Trophoblast cell (in vitro differentiated cells and primary cell): ENCODE measurements around the gene RAB11FIP4.

ENCODE experiments used
- DNase-seq, 2 donors: peaks; one replicate each; pipeline ENCODE4 v3.0.0-alpha.2; 2016
- H2AFZ ChIP-seq: 2 replicates; pipeline ENCODE4 v1.6.1; 2013; ENCODE audit warnings: low read length, moderate library complexity, mild to moderate bottlenecking; ENCODE audit not compliant: insufficient read depth, poor library complexity
- H2AK5ac ChIP-seq: 2 replicates; pipeline ENCODE4 v1.6.1; 2013; ENCODE audit warnings: mild to moderate bottlenecking, low read length
- H2BK120ac ChIP-seq: 2 replicates; pipeline ENCODE4 v1.6.1; 2013; ENCODE audit warnings: low read length, mild to moderate bottlenecking, moderate library complexity; ENCODE audit not compliant: insufficient read depth, poor library complexity
- H2BK12ac ChIP-seq: 2 replicates; pipeline ENCODE4 v1.6.1; 2013; ENCODE audit warnings: mild to moderate bottlenecking, low read length, moderate library complexity
- H2BK5ac ChIP-seq: 2 replicates; pipeline ENCODE4 v1.6.1; 2013; ENCODE audit warnings: low read length, low read depth, moderate library complexity, mild to moderate bottlenecking; ENCODE audit not compliant: poor library complexity
- H3K14ac ChIP-seq: 2 replicates; pipeline ENCODE4 v1.6.1; 2013; ENCODE audit warnings: mild to moderate bottlenecking, low read length
- H3K18ac ChIP-seq: 2 replicates; pipeline ENCODE4 v1.6.1; 2013; ENCODE audit warnings: mild to moderate bottlenecking, low read length
- H3K23ac ChIP-seq: 2 replicates; pipeline ENCODE4 v1.6.1; 2013; ENCODE audit warnings: low read length
- H3K27ac ChIP-seq: 2 replicates; pipeline ENCODE4 v1.5.1; 2013; ENCODE audit warnings: low read depth, mild to moderate bottlenecking, inconsistent platforms, low read length, moderate library complexity
- H3K27me3 ChIP-seq: 2 replicates; pipeline ENCODE4 v1.6.1; 2013; ENCODE audit warnings: inconsistent platforms, mild to moderate bottlenecking, low read length, moderate library complexity; ENCODE audit not compliant: insufficient read depth
- H3K36me3 ChIP-seq, 2 experiments: 1 replicate in 1 of 2; 2 replicates in 1 of 2; pipeline ENCODE4 v1.6.1; 2013; ENCODE audit warnings: low read length in 2 of 2, mild to moderate bottlenecking in 2 of 2, moderate library complexity in 1 of 2; ENCODE audit not compliant: insufficient read depth in 2 of 2, control insufficient read depth in 1 of 2
- H3K4ac ChIP-seq: 2 replicates; pipeline ENCODE4 v1.6.1; 2013; ENCODE audit warnings: low read depth, mild to moderate bottlenecking, low read length, moderate library complexity
- H3K4me1 ChIP-seq, 2 experiments: 1 replicate in 1 of 2; 2 replicates in 1 of 2; pipeline ENCODE4 v1.6.1; 2013; ENCODE audit warnings: low read length in 2 of 2, mild to moderate bottlenecking in 2 of 2, moderate library complexity in 1 of 2; ENCODE audit not compliant: insufficient read depth in 2 of 2, control insufficient read depth in 1 of 2
- H3K4me2 ChIP-seq: 2 replicates; pipeline ENCODE4 v1.6.1; 2013; ENCODE audit warnings: inconsistent platforms, mild to moderate bottlenecking, low read length, moderate library complexity
- H3K4me3 ChIP-seq: 2 replicates; pipeline ENCODE4 v1.5.1; 2013; ENCODE audit warnings: mild to moderate bottlenecking, low read depth, low read length, inconsistent platforms
- H3K79me1 ChIP-seq: one replicate; pipeline ENCODE4 v1.6.1; 2013; ENCODE audit warnings: low read length
- H3K79me2 ChIP-seq: 2 replicates; pipeline ENCODE4 v1.6.1; 2013; ENCODE audit warnings: low read length, mild to moderate bottlenecking; ENCODE audit not compliant: control insufficient read depth, insufficient read depth, poor library complexity
- H3K9ac ChIP-seq: 2 replicates; pipeline ENCODE4 v1.6.1; 2013; ENCODE audit warnings: mild to moderate bottlenecking, low read length
- H3K9me3 ChIP-seq: 2 replicates; pipeline ENCODE4 v1.6.1; 2013; ENCODE audit warnings: low read depth, mild to moderate bottlenecking, control low read depth, inconsistent platforms, low read length; ENCODE audit not compliant: insufficient read depth
- H4K12ac ChIP-seq: 2 replicates; pipeline ENCODE4 v1.6.1; 2013; ENCODE audit warnings: low read depth, mild to moderate bottlenecking, low read length, moderate library complexity
- H4K8ac ChIP-seq: 2 replicates; pipeline ENCODE4 v1.6.1; 2013; ENCODE audit warnings: low read depth, mild to moderate bottlenecking, low read length, moderate library complexity
- H4K91ac ChIP-seq: one replicate; pipeline ENCODE4 v1.6.1; 2013; ENCODE audit warnings: low read depth, mild to moderate bottlenecking, low read length, moderate library complexity
- WGBS: extraction: QIAGEN DNeasy Blood & Tissue Kit; methylation state at CpG from one replicate; pipeline ENCODE4 v1.1.7; 2013; ENCODE audit warnings: missing lambda C conversion rate; ENCODE audit not compliant: insufficient read length, insufficient coverage; ENCODE audit errors: extremely low coverage; 5-methylcytosine and 5-hydroxymethylcytosine counted together

The RAB11FIP4 gene

GRCh38 chr17:31490671-31491375, 99.3 kb downstream of the RAB11FIP4 start:
- Histone ChIP-seq H4K91ac (peak overlapping the region; percentile 71), H3K79me2 (peaks cover 29% of the 10 kb centered on the region), H3K14ac (peak overlapping the region; percentile 28), H3K4me3 (no peak overlapping the region), H3K4ac (peak overlapping the region; percentile 42), H3K27me3 (no peaks in the 10 kb centered on the region), H4K8ac (no peak overlapping the region), H3K27ac (no peak overlapping the region), H3K23ac (peak overlapping the region; percentile 62), H3K18ac (peak overlapping the region; percentile 34), H2AK5ac (peak overlapping the region; percentile 55), H2BK5ac (peak overlapping the region; percentile 35), H2AFZ (no peak overlapping the region), H3K36me3 (peaks cover 0 to 3% of the 10 kb centered on the region in 2 experiments), H3K4me2 (no peak overlapping the region), H4K12ac (no peak overlapping the region), H2BK120ac (peak overlapping the region; percentile 23), H3K9me3 (no peaks in the 10 kb centered on the region), H3K79me1 (peaks cover 36% of the 10 kb centered on the region), H3K4me1 (peaks cover 34 to 48% of the 10 kb centered on the region in 2 experiments), H2BK12ac (peak overlapping the region; percentile 84), H3K9ac (no peak overlapping the region)
- DNase-seq: no peak
- no CpG with 5 or more reads among the region's 9 CpGs for WGBS

DNA sequence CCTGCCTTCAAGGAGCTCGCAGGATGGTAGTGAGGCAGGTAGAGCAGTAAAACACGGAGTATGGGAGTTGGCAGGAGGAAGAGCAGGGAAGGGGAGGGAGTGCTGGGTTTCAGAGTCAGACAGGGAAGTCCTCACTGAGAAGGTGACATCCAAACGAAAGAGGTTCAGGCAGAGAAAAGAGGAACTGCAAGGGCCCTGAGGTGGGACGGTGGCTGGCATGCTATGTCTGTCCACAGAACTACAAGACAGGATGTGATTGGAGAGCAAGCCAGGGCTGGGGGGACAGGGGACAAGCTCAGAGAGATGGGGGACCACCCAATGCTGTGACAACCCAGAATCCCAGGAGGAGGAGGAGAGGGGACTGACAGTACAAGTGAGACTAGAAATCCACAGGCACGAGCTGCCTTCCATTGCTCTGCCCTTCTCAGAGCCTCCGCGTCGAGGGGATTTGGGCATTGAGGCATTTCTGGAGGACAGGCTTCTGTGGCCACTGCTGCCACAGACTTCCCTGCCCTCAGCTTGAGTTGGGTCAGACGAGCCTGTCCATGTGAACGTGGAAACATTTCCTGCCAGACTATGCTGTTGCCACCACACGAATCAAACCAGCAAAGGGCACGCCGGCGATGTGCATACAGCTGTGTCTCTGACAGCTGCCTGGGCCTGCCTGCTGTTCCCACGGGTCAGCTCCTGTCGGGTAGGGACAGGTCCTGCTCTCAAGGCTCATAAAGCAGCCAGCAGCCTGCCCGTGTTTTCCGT, 100.1 kb downstream of the RAB11FIP4 start:
- H3K23ac ChIP-seq: peak overlapping the region; percentile 62
- WGBS: no CpG with 5 or more reads among the region's 18 CpGs

GRCh38 chr17:31492206-31492605, 100.7 kb downstream of the RAB11FIP4 start:
- no peak overlapping the region for H2AK5ac ChIP-seq
- no peak overlapping the region for H4K12ac ChIP-seq
- no peaks in the 10 kb centered on the region for H3K9me3 ChIP-seq
- H3K18ac ChIP-seq: no peak overlapping the region
- H3K79me2 ChIP-seq: peaks cover 32% of the 10 kb centered on the region
- no peak overlapping the region for H2AFZ ChIP-seq
- H4K8ac ChIP-seq: no peak overlapping the region
- H3K4me1 ChIP-seq: peaks cover 37 to 46% of the 10 kb centered on the region in 2 experiments
- H3K9ac ChIP-seq: no peak overlapping the region
- no peak overlapping the region for H2BK120ac ChIP-seq
- no peak overlapping the region for H3K23ac ChIP-seq
- peak overlapping the region; percentile 16 for H4K91ac ChIP-seq
- no peaks in the 10 kb centered on the region for H3K27me3 ChIP-seq
- WGBS: no CpG with 5 or more reads among the region's 5 CpGs
- H2BK5ac ChIP-seq: no peak overlapping the region
- H3K27ac ChIP-seq: no peak overlapping the region
- peaks cover 0 to 3% of the 10 kb centered on the region in 2 experiments for H3K36me3 ChIP-seq
- H3K79me1 ChIP-seq: peaks cover 34% of the 10 kb centered on the region
- peak overlapping the region; percentile 31 for H3K4ac ChIP-seq
- H2BK12ac ChIP-seq: no peak overlapping the region
- DNase-seq: no peak
- no peak overlapping the region for H3K4me3 ChIP-seq
- no peak overlapping the region for H3K4me2 ChIP-seq
- H3K14ac ChIP-seq: no peak overlapping the region

More for the DNA sequence above, 100.1 kb downstream of the RAB11FIP4 start:
- Histone ChIP-seq H3K79me2 (peaks cover 30% of the 10 kb centered on the region), H3K79me1 (peaks cover 34% of the 10 kb centered on the region), H2BK120ac (no peak overlapping the region), H4K12ac (no peak overlapping the region), H3K4me1 (peaks cover 35 to 48% of the 10 kb centered on the region in 2 experiments), H3K36me3 (peaks cover 0 to 3% of the 10 kb centered on the region in 2 experiments), H2BK5ac (no peak overlapping the region), H3K9ac (no peak overlapping the region), H2BK12ac (peak overlapping the region; percentile 1), H3K18ac (peak overlapping the region; percentile 18), H3K9me3 (no peaks in the 10 kb centered on the region), H3K27me3 (no peaks in the 10 kb centered on the region), H2AFZ (no peak overlapping the region), H3K4me3 (no peak overlapping the region), H4K8ac (no peak overlapping the region), H3K27ac (no peak overlapping the region), H3K14ac (peak overlapping the region; percentile 12), H3K4ac (peak overlapping the region; percentile 31), H4K91ac (no peak overlapping the region), H2AK5ac (peak overlapping the region; percentile 10), H3K4me2 (no peak overlapping the region)
- DNase-seq: peak in 1 of 2 donors; percentile 22

- no peaks in the 10 kb centered on the region for H3K27me3 ChIP-seq
- no peak overlapping the region for H2BK120ac ChIP-seq
- H2BK12ac ChIP-seq: no peak overlapping the region
- H3K4ac ChIP-seq: no peak overlapping the region
- H3K27ac ChIP-seq: no peak overlapping the region
- no CpG with 5 or more reads among the region's 11 CpGs for WGBS
- no peak overlapping the region for H3K9ac ChIP-seq
- no peak overlapping the region for H3K23ac ChIP-seq
- H2AFZ ChIP-seq: no peak overlapping the region
- H3K4me2 ChIP-seq: no peak overlapping the region
- H3K4me3 ChIP-seq: no peak overlapping the region
- no peak overlapping the region for H4K8ac ChIP-seq
- no peak overlapping the region for H2BK5ac ChIP-seq
- H3K36me3 ChIP-seq: peaks cover 0 to 3% of the 10 kb centered on the region in 2 experiments
- H3K18ac ChIP-seq: no peak overlapping the region
- no peak overlapping the region for H3K14ac ChIP-seq
- H3K79me2 ChIP-seq: peaks cover 35% of the 10 kb centered on the region
- peaks cover 36% of the 10 kb centered on the region for H3K79me1 ChIP-seq
- no peak overlapping the region for H2AK5ac ChIP-seq
- peaks cover 41 to 50% of the 10 kb centered on the region in 2 experiments for H3K4me1 ChIP-seq
- DNase-seq: no peak
- H4K91ac ChIP-seq: no peak overlapping the region
- H3K9me3 ChIP-seq: no peaks in the 10 kb centered on the region
- no peak overlapping the region for H4K12ac ChIP-seq
Observed at GRCh38 chr17:31492880-31493655, 101.6 kb downstream of the RAB11FIP4 start.
